Lower leg skin (tissue), 4 donors: Measurements from ENCODE around the gene MZF1. TPM values are rescaled to one million over a fixed set of nuclear protein-coding genes. Genes with fewer than 3 reads are reported as not detected.

Source experiments
- DNase-seq, 2 donors: peaks; one replicate each; pipeline ENCODE4 v3.0.0-alpha.2; 2019; ENCODE audit warnings: low spot score in 2 of 2
- H3K4me3 ChIP-seq: fragments of 200-600 bp; sonication (generic); 2 replicates; pipeline ENCODE4 v1.5.1; 2017; ENCODE audit warnings: mild to moderate bottlenecking, low read depth; ENCODE audit not compliant: poor library complexity, severe bottlenecking
- CTCF ChIP-seq, 3 donors: fragments of 450-650 bp; IDR thresholded peaks; one replicate each; pipeline ENCODE4 v1.5.1; 2016; ENCODE audit warnings: antibody characterized with exemption in 3 of 3, mild to moderate bottlenecking in 3 of 3, moderate library complexity in 2 of 3
- POLR2A ChIP-seq, 2 donors: fragments of 450-650 bp; IDR thresholded peaks; one replicate each; pipeline ENCODE4 v1.6.1; 2016 to 2017; ENCODE audit warnings: antibody characterized with exemption in 2 of 2, mild to moderate bottlenecking in 1 of 2, moderate library complexity in 1 of 2
- WGBS, 2 donors: methylation state at CpG; one replicate each; pipeline ENCODE4 v1.1.5; 2018; 5-methylcytosine and 5-hydroxymethylcytosine counted together
- intact Hi-C: fragments of 100-400 bp; cut with DNase I; formaldehyde crosslinking; loops from one replicate; pipeline ENCODE4 v1.15.0; 2023; ENCODE audit warnings: low total_unique reads
- total RNA-seq, 4 donors: library from RNA; depleted of rRNA; stranded (reverse); fragments of >200 nt; gene quantifications; one replicate each; pipeline ENCODE4 v1.1.0, GENCODE V29; 2016

Gene MZF1
- total RNA-seq, 4 donors from 2014 or later: 14.8 to 34.7 (median 27.6) TPM

- WGBS, 2 donors: 3 to 6% methylated on average over 33 to 36 of the region's 40 CpGs
- H3K4me3 ChIP-seq: no peak overlapping the region
- TF ChIP-seq CTCF (IDR thresholded peaks at IDR 0.05): no peak
- no peak for TF ChIP-seq POLR2A (IDR thresholded peaks at IDR 0.05)
- peak in 1 of 2 donors; percentile 85 for DNase-seq
- intact Hi-C loops: no loop called here
Measured at GRCh38 chr19:58563034-58563573, 10.0 kb downstream of the MZF1 start.

GRCh38 chr19:58562122-58563033, 10.8 kb downstream of the MZF1 start:
- peak overlapping the region; percentile 16 for H3K4me3 ChIP-seq
- intact Hi-C loops: no loop called here
- no peak for TF ChIP-seq POLR2A (IDR thresholded peaks at IDR 0.05)
- TF ChIP-seq CTCF (IDR thresholded peaks at IDR 0.05): no peak
- 4 to 9% methylated on average over 32 to 48 of the region's 107 CpGs for WGBS, 2 donors
- DNase-seq: peak in 1 of 2 donors; percentile 76

GRCh38 chr19:58561373-58562121, 11.6 kb downstream of the MZF1 start:
- intact Hi-C loops: no loop called here
- TF ChIP-seq POLR2A (IDR thresholded peaks at IDR 0.05) (no peak), CTCF (IDR thresholded peaks at IDR 0.05) (no peak)
- no peak overlapping the region for H3K4me3 ChIP-seq
- DNase-seq: no peak
- WGBS, 2 donors: 47 to 57% methylated on average over 16 of the region's 16 CpGs

- no peak overlapping the region for H3K4me3 ChIP-seq
- DNase-seq: peak in 1 of 2 donors; percentile 79
- intact Hi-C loops: no loop called here
- no peak for TF ChIP-seq POLR2A (IDR thresholded peaks at IDR 0.05)
- no peak for TF ChIP-seq CTCF (IDR thresholded peaks at IDR 0.05)
Measured at GRCh38 chr19:58560921-58561320, 12.2 kb downstream of the MZF1 start.

GRCh38 chr19:58560007-58560887, 12.9 kb downstream of the MZF1 start:
- 68 to 77% methylated on average over 8 of the region's 8 CpGs for WGBS, 2 donors
- TF ChIP-seq POLR2A (IDR thresholded peaks at IDR 0.05) (no peak), CTCF (IDR thresholded peaks at IDR 0.05) (no peak)
- intact Hi-C loops: no loop called here
- DNase-seq: peak in 1 of 2 donors; percentile 86
- H3K4me3 ChIP-seq: peak overlapping the region; percentile 61
